Stromal cell of bone marrow (primary cell): Measurements from ENCODE around the gene NAA20.

ENCODE experiments used
- DNase-seq: peaks from one replicate; pipeline ENCODE4 v3.0.0-alpha.2; 2012; ENCODE audit warnings: low read depth

The NAA20 gene

GRCh38 chr20:20020908-20021307, 3.7 kb downstream of the NAA20 start:
- DNase-seq, result no peak

GRCh38 chr20:20021835-20022234, 4.7 kb downstream of the NAA20 start:
- no peak for DNase-seq

GRCh38 chr20:20022498-20022897, 5.3 kb downstream of the NAA20 start:
- no peak for DNase-seq

- DNase-seq, result no peak
Observed at GRCh38 chr20:20023395-20023794, 6.2 kb downstream of the NAA20 start.

GRCh38 chr20:20024942-20025341, 7.8 kb downstream of the NAA20 start:
- DNase-seq, result no peak

- DNase-seq, result no peak
Observed at GRCh38 chr20:20027284-20027683, 10.1 kb downstream of the NAA20 start.

GRCh38 chr20:20031790-20032189, 14.6 kb downstream of the NAA20 start:
- DNase-seq, result no peak

- no peak for DNase-seq
Observed at GRCh38 chr20:20034486-20034885, 17.3 kb downstream of the NAA20 start.

GRCh38 chr20:20036756-20037155, 19.6 kb downstream of the NAA20 start:
- no peak for DNase-seq

GRCh38 chr20:20037960-20038359, 20.8 kb downstream of the NAA20 start:
- no peak for DNase-seq

GRCh38 chr20:20038586-20038985, 21.4 kb downstream of the NAA20 start:
- no peak for DNase-seq

- no peak for DNase-seq
Observed at GRCh38 chr20:20039752-20040387, 22.7 kb downstream of the NAA20 start.

- no peak for DNase-seq
Observed at GRCh38 chr20:20051767-20052073, 34.6 kb downstream of the NAA20 start.

GRCh38 chr20:20052074-20052970, 35.2 kb downstream of the NAA20 start, which contains the start of the genes CFAP61 and CRNKL1:
TSS of gene CFAP61 (plus strand) at chr20:20052532. CDS start at chr20:20056654, 4,122 bp downstream.
TSS of gene CRNKL1 (minus strand) at chr20:20052466. CDS start at chr20:20052342, 124 bp downstream.
- DNase-seq, result peak; percentile 89

GRCh38 chr20:20060234-20060998, 43.3 kb downstream of the NAA20 start:
- no peak for DNase-seq

- DNase-seq, result no peak
Observed at GRCh38 chr20:20063941-20064702, 47.0 kb downstream of the NAA20 start.

GRCh38 chr20:20065361-20065760, 48.2 kb downstream of the NAA20 start:
- DNase-seq, result no peak

- no peak for DNase-seq
Observed at GRCh38 chr20:20070871-20071726, 53.9 kb downstream of the NAA20 start.

- no peak for DNase-seq
Observed at GRCh38 chr20:20073801-20074371, 56.7 kb downstream of the NAA20 start.

GRCh38 chr20:20075032-20075431, 57.9 kb downstream of the NAA20 start:
- DNase-seq, result no peak
